Spleen (tissue), 11 donors: Measurements from ENCODE around the gene TSPOAP1. TPM values are rescaled to one million over a fixed set of nuclear protein-coding genes. Genes with fewer than 3 reads are reported as not detected.

ENCODE experiments used
- DNase-seq: peaks from one replicate; pipeline ENCODE4 v3.0.0-alpha.2; 2020
- H3K27ac ChIP-seq, 8 donors: fragments of 200-600 bp; sonication (generic) in 7 of 8; 1 replicate in 4 of 8; 2 replicates in 4 of 8; pipeline versions ENCODE4 v1.5.0 to v1.8.0; 2016 to 2021; ENCODE audit warnings: inconsistent platforms in 4 of 8, mild to moderate bottlenecking in 4 of 8, moderate library complexity in 1 of 8
- H3K27me3 ChIP-seq, 7 donors: fragments of 200-600 bp; sonication (generic) in 6 of 7; replicated peaks in 1 of 7; 1 replicate in 4 of 7; 2 replicates in 3 of 7; pipeline versions ENCODE4 v1.5.0 to v1.8.0; 2016 to 2021; ENCODE audit warnings: inconsistent platforms in 3 of 7, mild to moderate bottlenecking in 1 of 7
- H3K36me3 ChIP-seq, 6 donors: fragments of 200-600 bp; sonication (generic) in 5 of 6; 1 replicate in 4 of 6; 2 replicates in 2 of 6; pipeline versions ENCODE4 v1.5.0 to v1.8.0; 2016 to 2021; ENCODE audit warnings: inconsistent platforms in 2 of 6
- H3K4me1 ChIP-seq, 6 donors: fragments of 200-600 bp; sonication (generic) in 5 of 6; 1 replicate in 3 of 6; 2 replicates in 3 of 6; pipeline versions ENCODE4 v1.5.0 to v1.8.0; 2016 to 2021; ENCODE audit warnings: inconsistent platforms in 3 of 6
- H3K4me3 ChIP-seq, 8 donors: fragments of 200-600 bp; sonication (generic) in 7 of 8; 1 replicate in 4 of 8; 2 replicates in 4 of 8; pipeline versions ENCODE4 v1.5.0 to v1.8.0; 2016 to 2021; ENCODE audit warnings: inconsistent platforms in 4 of 8, mild to moderate bottlenecking in 4 of 8, moderate library complexity in 2 of 8
- H3K9me3 ChIP-seq, 8 donors: fragments of 200-600 bp; sonication (generic) in 7 of 8; 1 replicate in 4 of 8; 2 replicates in 4 of 8; pipeline versions ENCODE4 v1.5.0 to v1.8.0; 2016 to 2021; ENCODE audit warnings: inconsistent platforms in 4 of 8
- CTCF ChIP-seq, 11 experiments: fragments of 200-600 bp in 7 of 11; fragments of 450-650 bp in 4 of 11; sonication (generic) in 4 of 11; IDR thresholded peaks in 8 of 11; conservative IDR thresholded peaks in 3 of 11; 1 replicate in 7 of 11; 2 replicates in 4 of 11; pipeline versions ENCODE4 v1.4.0 to v1.8.0; 2016 to 2021; ENCODE audit warnings: antibody characterized with exemption in 11 of 11, inconsistent platforms in 4 of 11, mild to moderate bottlenecking in 1 of 11
- POLR2A ChIP-seq, 3 donors: fragments of 450-650 bp; IDR thresholded peaks; one replicate each; pipeline ENCODE4 v1.5.1; 2017; ENCODE audit warnings: antibody characterized with exemption in 3 of 3, mild to moderate bottlenecking in 1 of 3
- POLR2AphosphoS5 ChIP-seq, 3 donors: sonication (generic); formaldehyde crosslinking; IDR thresholded peaks; one replicate each; pipeline ENCODE4 v1.5.1; 2017; ENCODE audit warnings: antibody characterized with exemption in 3 of 3
- WGBS, 5 donors: extraction: QIAGEN DNeasy Blood & Tissue Kit in 3 of 5; methylation state at CpG; one replicate each; pipeline versions ENCODE4 v1.1.5 to v1.1.7; 2013 to 2018; 5-methylcytosine and 5-hydroxymethylcytosine counted together
- intact Hi-C: fragments of 100-400 bp; cut with DNase I; formaldehyde crosslinking; loops from one replicate; pipeline ENCODE4 v1.15.0; 2023; ENCODE audit warnings: low total_unique reads
- polyA plus RNA-seq, 3 donors: library from polyadenylated mRNA; stranded (reverse); fragments of 200-250 nt; gene quantifications; one replicate each; pipeline ENCODE4 v1.2.1, GENCODE V29; 2013
- total RNA-seq, 7 donors: library from RNA; depleted of rRNA in 3 of 7; stranded (reverse); fragments of >200 nt in 3 of 7; fragmentation: NEBNext Ultra II Directional in 4 of 7; extraction: Animal tissue kit (Norgen Biotek cat#: 25700) in 4 of 7; gene quantifications; one replicate each; pipeline versions ENCODE4 v1.1.0 to v1.2.1, GENCODE V29; 2016 to 2021
- donor health status: healthy with polysubstance abuse.
- donor health status: DM: no; HTN: no; CAD: no; lungs with moderate emphysema.
- donor health status: DM: no; HTN: no; CAD: no.
- donor health status: Bipolar disorder and iron deficiency.
- donor health status: healthy.
- donor health status: DM: no; HTN: no; CAD: no.
- donor health status: DM: yes; HTN: yes; CAD: no.

The TSPOAP1 gene
- total and polyA plus RNA-seq, 10 donors = 11.5 to 31.8 (median 18.6) TPM

- intact Hi-C loops = no loop called here
- H3K9me3 ChIP-seq = no peaks in the 10 kb centered on the region
- H3K27me3 ChIP-seq = peaks cover 0 to 6% (median 0%) of the 10 kb centered on the region in 7 donors
- H3K4me1 ChIP-seq = peaks cover 0 to 10% (median 0%) of the 10 kb centered on the region in 6 donors
- TF ChIP-seq POLR2AphosphoS5 (IDR thresholded peaks at IDR 0.05) (no peak), POLR2A (IDR thresholded peaks at IDR 0.05) (no peak), CTCF (IDR thresholded peaks at IDR 0.05 in 8 of 11, conservative IDR thresholded peaks at IDR 0.05 in 3 of 11) (no peak)
- no peak overlapping the region for H3K27ac ChIP-seq
- no peaks in the 10 kb centered on the region for H3K36me3 ChIP-seq
- H3K4me3 ChIP-seq = no peak overlapping the region
- 72 to 90% (median 73%) methylated on average over 14 to 21 of the region's 21 CpGs for WGBS, 5 donors
- peak; percentile 44 for DNase-seq
Measured at GRCh38 chr17:58271216-58271931, 57.2 kb downstream of the TSPOAP1 start.

GRCh38 chr17:58270476-58271215 lies 57.9 kb downstream of the TSPOAP1 start:
- peak; percentile 33 for DNase-seq
- TF ChIP-seq CTCF (IDR thresholded peaks at IDR 0.05 in 8 of 11, conservative IDR thresholded peaks at IDR 0.05 in 3 of 11) (no peak), POLR2AphosphoS5 (IDR thresholded peaks at IDR 0.05) (no peak), POLR2A (IDR thresholded peaks at IDR 0.05) (no peak)
- no peaks in the 10 kb centered on the region for H3K36me3 ChIP-seq
- intact Hi-C loops = no loop called here
- peaks cover 0 to 8% (median 0%) of the 10 kb centered on the region in 7 donors for H3K27me3 ChIP-seq
- no peak overlapping the region for H3K27ac ChIP-seq
- no peak overlapping the region for H3K4me3 ChIP-seq
- H3K4me1 ChIP-seq = peaks cover 0 to 10% (median 0%) of the 10 kb centered on the region in 6 donors
- no peaks in the 10 kb centered on the region for H3K9me3 ChIP-seq
- WGBS, 5 donors = 64 to 84% (median 71%) methylated on average over 12 to 15 of the region's 15 CpGs

- intact Hi-C loops = no loop called here
- Histone ChIP-seq H3K27ac (no peak overlapping the region), H3K36me3 (no peaks in the 10 kb centered on the region), H3K9me3 (no peaks in the 10 kb centered on the region), H3K4me1 (peaks cover 0 to 10% (median 0%) of the 10 kb centered on the region in 6 donors), H3K4me3 (no peak overlapping the region), H3K27me3 (peaks cover 0 to 17% (median 2%) of the 10 kb centered on the region in 7 donors)
- WGBS, 5 donors = 56 to 80% (median 71%) methylated on average over 8 to 9 of the region's 9 CpGs
- DNase-seq = peak; percentile 15
- TF ChIP-seq POLR2AphosphoS5 (IDR thresholded peaks at IDR 0.05) (no peak), POLR2A (IDR thresholded peaks at IDR 0.05) (no peak), CTCF (IDR thresholded peaks at IDR 0.05 in 8 of 11, conservative IDR thresholded peaks at IDR 0.05 in 3 of 11) (no peak)
Measured at GRCh38 chr17:58269557-58270291, 58.9 kb downstream of the TSPOAP1 start.
